Lung (tissue), 12 donors: ENCODE data around the gene MAPKAPK3. TPM values are rescaled to one million over a fixed set of nuclear protein-coding genes. Genes with fewer than 3 reads are reported as not detected.
A peak's percentile ranks its signal among the peaks of the same experiment; 100 is the strongest.

Experiments
- ATAC-seq: fragments of 200-7000 bp; cut with Tn5 transposase; one replicate; pipeline ENCODE4 v1.9.1; 2020; ENCODE audit warnings: moderate number of reproducible peaks; ENCODE audit not compliant: insufficient read depth, low FRiP score
- DNase-seq, 3 donors: peaks; one replicate each; pipeline ENCODE4 v3.0.0-alpha.2; 2013 to 2017
- H3K27ac ChIP-seq, 2 donors: one replicate each; pipeline ENCODE4 v1.5.1; 2013; ENCODE audit warnings: mild to moderate bottlenecking in 2 of 2, moderate library complexity in 2 of 2, control low read depth in 1 of 2, inconsistent platforms in 1 of 2, low read depth in 1 of 2, low read length in 1 of 2
- H3K27me3 ChIP-seq, 3 donors: one replicate each; pipeline ENCODE4 v1.5.1; 2013; ENCODE audit warnings: low read length in 2 of 3; ENCODE audit not compliant: control insufficient read depth in 3 of 3, insufficient read depth in 3 of 3
- H3K36me3 ChIP-seq, 4 donors: one replicate each; pipeline ENCODE4 v1.5.1; 2013; ENCODE audit warnings: low read length in 4 of 4, mild to moderate bottlenecking in 1 of 4, moderate library complexity in 1 of 4; ENCODE audit not compliant: control insufficient read depth in 4 of 4, insufficient read depth in 4 of 4
- H3K4me1 ChIP-seq, 5 donors: one replicate each; pipeline ENCODE4 v1.5.1; 2013; ENCODE audit warnings: low read length in 5 of 5, mild to moderate bottlenecking in 2 of 5, moderate library complexity in 1 of 5; ENCODE audit not compliant: control insufficient read depth in 5 of 5, insufficient read depth in 5 of 5
- H3K4me3 ChIP-seq: one replicate; pipeline ENCODE4 v1.5.1; 2013; ENCODE audit warnings: mild to moderate bottlenecking, control low read depth, moderate library complexity
- H3K9ac ChIP-seq, 2 donors: one replicate each; pipeline ENCODE4 v1.5.1; 2013; ENCODE audit warnings: low read length in 2 of 2, control low read depth in 1 of 2; ENCODE audit not compliant: insufficient read depth in 1 of 2
- H3K9me3 ChIP-seq, 4 donors: one replicate each; pipeline ENCODE4 v1.5.1; 2013; ENCODE audit warnings: low read length in 3 of 4, mild to moderate bottlenecking in 1 of 4, moderate library complexity in 1 of 4; ENCODE audit not compliant: control insufficient read depth in 4 of 4, insufficient read depth in 3 of 4
- WGBS, 2 donors: extraction: QIAGEN DNeasy Blood & Tissue Kit; methylation state at CpG; one replicate each; pipeline ENCODE4 v1.1.7; 2013; 5-methylcytosine and 5-hydroxymethylcytosine counted together
- polyA plus RNA-seq, 2 donors: library from polyadenylated mRNA; stranded (reverse); fragments of 200-250 nt; gene quantifications; one replicate each; pipeline ENCODE4 v1.2.1, GENCODE V29; 2013
- total RNA-seq, 2 donors: library from RNA; depleted of rRNA in 1 of 2; stranded (reverse); fragments of >200 nt in 1 of 2; gene quantifications; one replicate each; pipeline ENCODE4 v1.2.1, GENCODE V29; 2014 to 2021
- TF ChIP-seq, protein P1 (sequence below): IDR thresholded peaks from 2 replicates; pipeline ENCODE4 v1.5.1; 2012; ENCODE audit warnings: mild to moderate bottlenecking; ENCODE audit errors: control extremely low read depth, extremely low read depth
- donor health status: control.
- donor health status: control.
- donor health status: Bipolar disorder and iron deficiency.
- donor health status: healthy.
- donor health status: DM: yes; HTN: yes; CAD: no.

Gene MAPKAPK3
- total and polyA plus RNA-seq, 4 donors: 23.6 to 96.1 (median 71.4) TPM

DNA sequence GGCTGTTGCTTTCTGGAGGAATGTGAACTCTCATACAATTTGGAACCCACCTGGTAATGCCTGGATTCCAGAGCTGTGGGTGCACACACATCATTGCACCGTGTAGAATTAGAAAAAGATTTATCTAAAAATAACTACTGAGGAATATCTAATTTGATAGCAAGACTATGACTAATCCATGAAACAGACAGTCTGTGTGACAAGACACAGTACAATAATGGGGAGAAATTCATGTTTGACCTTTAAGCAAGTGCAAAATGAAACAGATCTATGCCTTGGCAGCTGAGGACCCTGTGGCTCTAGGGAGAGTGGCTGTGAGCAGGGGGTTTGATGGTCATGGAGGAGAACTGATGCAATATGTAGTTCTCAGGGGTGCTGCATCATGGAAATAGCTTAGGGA is 49.9 kb downstream of the MAPKAPK3 start:
- no peak overlapping the region for H3K9ac ChIP-seq
- ATAC-seq: no peak
- H3K36me3 ChIP-seq: no peaks in the 10 kb centered on the region
- no peaks in the 10 kb centered on the region for H3K4me1 ChIP-seq
- no peak for DNase-seq
- no peak overlapping the region for H3K27ac ChIP-seq
- TF ChIP-seq, protein P1, sequence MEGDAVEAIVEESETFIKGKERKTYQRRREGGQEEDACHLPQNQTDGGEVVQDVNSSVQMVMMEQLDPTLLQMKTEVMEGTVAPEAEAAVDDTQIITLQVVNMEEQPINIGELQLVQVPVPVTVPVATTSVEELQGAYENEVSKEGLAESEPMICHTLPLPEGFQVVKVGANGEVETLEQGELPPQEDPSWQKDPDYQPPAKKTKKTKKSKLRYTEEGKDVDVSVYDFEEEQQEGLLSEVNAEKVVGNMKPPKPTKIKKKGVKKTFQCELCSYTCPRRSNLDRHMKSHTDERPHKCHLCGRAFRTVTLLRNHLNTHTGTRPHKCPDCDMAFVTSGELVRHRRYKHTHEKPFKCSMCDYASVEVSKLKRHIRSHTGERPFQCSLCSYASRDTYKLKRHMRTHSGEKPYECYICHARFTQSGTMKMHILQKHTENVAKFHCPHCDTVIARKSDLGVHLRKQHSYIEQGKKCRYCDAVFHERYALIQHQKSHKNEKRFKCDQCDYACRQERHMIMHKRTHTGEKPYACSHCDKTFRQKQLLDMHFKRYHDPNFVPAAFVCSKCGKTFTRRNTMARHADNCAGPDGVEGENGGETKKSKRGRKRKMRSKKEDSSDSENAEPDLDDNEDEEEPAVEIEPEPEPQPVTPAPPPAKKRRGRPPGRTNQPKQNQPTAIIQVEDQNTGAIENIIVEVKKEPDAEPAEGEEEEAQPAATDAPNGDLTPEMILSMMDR: no peak
- H3K4me3 ChIP-seq: no peak overlapping the region
- WGBS, 2 donors: 55 to 66% methylated on average over 1 of the region's 1 CpG
- peaks cover 0 to 19% (median 15%) of the 10 kb centered on the region in 3 donors for H3K27me3 ChIP-seq
- no peaks in the 10 kb centered on the region for H3K9me3 ChIP-seq

DNA sequence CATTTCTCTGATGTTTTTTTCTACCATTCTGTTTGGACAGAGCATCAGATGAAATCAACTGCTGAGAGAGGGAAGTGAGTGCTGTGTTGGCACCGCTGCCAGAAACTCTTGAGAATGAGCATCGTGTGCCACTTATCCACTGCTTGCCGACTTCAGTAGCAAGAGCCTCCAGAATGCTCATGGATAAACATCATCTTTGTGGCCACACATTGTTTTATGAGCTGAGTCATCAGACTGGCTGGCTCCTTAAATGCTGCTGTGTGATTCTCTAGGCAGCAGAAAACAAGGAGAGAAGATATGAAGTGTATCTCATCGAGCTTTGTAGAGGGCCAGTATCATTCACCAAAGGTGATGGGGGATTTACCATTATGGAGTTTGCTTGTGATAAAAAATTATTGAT is 54.4 kb downstream of the MAPKAPK3 start:
- WGBS, 2 donors: 48 to 68% methylated on average over 4 of the region's 4 CpGs
- no peak overlapping the region for H3K27ac ChIP-seq
- no peak overlapping the region for H3K4me3 ChIP-seq
- peaks cover 0 to 55% (median 51%) of the 10 kb centered on the region in 3 donors for H3K27me3 ChIP-seq
- H3K4me1 ChIP-seq: peaks cover 0 to 4% (median 0%) of the 10 kb centered on the region in 5 donors
- DNase-seq (no peak), ATAC-seq (peak; percentile 24)
- no peak overlapping the region for H3K9ac ChIP-seq
- H3K9me3 ChIP-seq: no peaks in the 10 kb centered on the region
- TF ChIP-seq, protein P1: no peak
- no peaks in the 10 kb centered on the region for H3K36me3 ChIP-seq

DNA sequence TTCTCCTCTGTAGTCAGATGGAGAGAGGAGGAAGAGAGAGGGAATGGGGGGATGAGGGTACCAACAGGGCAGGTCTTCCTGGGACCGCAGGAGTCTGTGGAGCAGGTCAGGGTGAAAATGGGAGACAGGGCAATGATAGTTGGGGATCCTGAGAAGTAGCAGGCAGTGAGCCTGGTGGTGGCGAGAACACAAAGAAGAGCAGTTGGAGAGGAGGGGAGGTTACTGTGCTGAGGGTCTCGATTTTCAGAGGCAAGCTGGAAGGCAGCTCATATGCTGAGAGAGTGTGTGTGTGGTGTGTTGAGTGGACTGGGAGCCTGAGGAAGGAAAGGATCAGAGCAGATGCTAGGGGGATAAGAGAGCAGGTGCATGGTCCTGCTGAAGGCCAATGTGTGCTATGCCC is 55.7 kb downstream of the MAPKAPK3 start:
- Histone ChIP-seq H3K9ac (no peak overlapping the region), H3K4me1 (peaks cover 0 to 4% (median 0%) of the 10 kb centered on the region in 5 donors), H3K4me3 (no peak overlapping the region), H3K9me3 (no peaks in the 10 kb centered on the region), H3K36me3 (no peaks in the 10 kb centered on the region), H3K27ac (no peak overlapping the region), H3K27me3 (peaks cover 0 to 68% (median 61%) of the 10 kb centered on the region in 3 donors)
- TF ChIP-seq, protein P1: no peak
- ATAC-seq (no peak), DNase-seq (no peak)
- 86 to 90% methylated on average over 3 of the region's 3 CpGs for WGBS, 2 donors

DNA sequence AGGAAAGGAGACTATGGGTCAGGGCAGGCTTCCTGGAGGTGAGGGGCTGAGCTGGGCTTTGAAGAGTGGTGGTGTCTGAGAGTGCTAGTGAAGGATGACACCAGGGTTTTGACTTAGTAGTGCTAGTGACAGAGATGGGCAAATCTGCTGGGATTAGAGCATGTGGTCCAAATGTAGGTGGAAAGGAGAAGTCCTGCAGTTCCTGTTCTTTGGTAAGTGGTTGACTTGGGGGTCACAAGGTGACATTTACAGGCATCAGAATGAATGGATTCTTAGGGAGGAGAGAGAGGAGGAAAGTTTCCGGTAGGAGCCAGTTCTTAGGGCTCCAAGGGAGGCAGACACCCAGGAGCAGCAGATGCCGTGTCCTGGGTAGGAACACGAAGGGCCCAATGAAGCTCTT is 57.0 kb downstream of the MAPKAPK3 start:
- DNase-seq (no peak), ATAC-seq (no peak)
- no peak overlapping the region for H3K4me3 ChIP-seq
- TF ChIP-seq, protein P1: no peak
- 38 to 49% methylated on average over 3 of the region's 3 CpGs for WGBS, 2 donors
- H3K27me3 ChIP-seq: peaks cover 0 to 70% (median 65%) of the 10 kb centered on the region in 3 donors
- no peak overlapping the region for H3K9ac ChIP-seq
- H3K36me3 ChIP-seq: no peaks in the 10 kb centered on the region
- H3K9me3 ChIP-seq: no peaks in the 10 kb centered on the region
- no peak overlapping the region for H3K27ac ChIP-seq
- H3K4me1 ChIP-seq: peaks cover 0 to 4% (median 0%) of the 10 kb centered on the region in 5 donors
